Hematopoietic multipotent progenitor cell (in vitro differentiated cells): ENCODE measurements around the gene CCDC6. TPM values are rescaled to one million over a fixed set of nuclear protein-coding genes. Genes with fewer than 3 reads are reported as not detected.
"Not testable (repeated sequence)": the region's sequence is repeated elsewhere in the genome, so short reads cannot be mapped to it uniquely, and the experiment has no call there.

Experiments
- DNase-seq, 3 donors: peaks; one replicate each; pipeline ENCODE4 v3.0.0-alpha.2; 2011 to 2015; ENCODE audit warnings: low read depth in 2 of 3, low spot score in 2 of 3
- total RNA-seq: library from RNA; depleted of rRNA; stranded (reverse); fragments of >200 nt; gene quantifications from one replicate; pipeline ENCODE4 v1.2.3, GENCODE V29; 2012

Gene CCDC6
- total RNA-seq, 1 donor = 24.8 TPM

- DNase-seq = not testable (repeated sequence)
Measured at GRCh38 chr10:59884893-59885292, 21.5 kb downstream of the CCDC6 start.

- no peak for DNase-seq
Measured at GRCh38 chr10:59881640-59882039, 24.7 kb downstream of the CCDC6 start.

- peak in 2 of 3 donors; percentile 29 to 32 for DNase-seq
Measured at GRCh38 chr10:59880971-59881510, 25.3 kb downstream of the CCDC6 start.

GRCh38 chr10:59880019-59880717 is 26.2 kb downstream of the CCDC6 start:
- DNase-seq = no peak

GRCh38 chr10:59879363-59879913 is 26.9 kb downstream of the CCDC6 start:
- no peak for DNase-seq

- DNase-seq = no peak
Measured at GRCh38 chr10:59878915-59879314, 27.4 kb downstream of the CCDC6 start.

GRCh38 chr10:59878289-59878688 is 28.1 kb downstream of the CCDC6 start:
- no peak for DNase-seq

GRCh38 chr10:59877191-59877671 is 29.1 kb downstream of the CCDC6 start:
- no peak for DNase-seq

GRCh38 chr10:59876695-59877094 is 29.7 kb downstream of the CCDC6 start:
- no peak for DNase-seq

GRCh38 chr10:59876208-59876607 is 30.1 kb downstream of the CCDC6 start:
- not testable (repeated sequence) for DNase-seq

- DNase-seq = no peak
Measured at GRCh38 chr10:59873896-59874295, 32.5 kb downstream of the CCDC6 start.

GRCh38 chr10:59872892-59873463 is 33.4 kb downstream of the CCDC6 start:
- peak in 1 of 3 donors; percentile 28 for DNase-seq

- no peak for DNase-seq
Measured at GRCh38 chr10:59870152-59870551, 36.2 kb downstream of the CCDC6 start.

- DNase-seq = no peak
Measured at GRCh38 chr10:59869594-59869940, 36.8 kb downstream of the CCDC6 start.

GRCh38 chr10:59868696-59869593 is 37.4 kb downstream of the CCDC6 start:
- DNase-seq = no peak

GRCh38 chr10:59867590-59867989 is 38.8 kb downstream of the CCDC6 start:
- DNase-seq = no peak

- DNase-seq = peak in 2 of 3 donors; percentile 54 to 55
Measured at GRCh38 chr10:59865101-59865500, 41.3 kb downstream of the CCDC6 start.

- DNase-seq = no peak
Measured at GRCh38 chr10:59864141-59864962, 42.0 kb downstream of the CCDC6 start.

- DNase-seq = no peak
Measured at GRCh38 chr10:59859570-59859969, 46.8 kb downstream of the CCDC6 start.

GRCh38 chr10:59857921-59858320 is 48.4 kb downstream of the CCDC6 start:
- DNase-seq = no peak
